ENCODE measurements around the gene ZNF536. TPM values are rescaled to one million over a fixed set of nuclear protein-coding genes. Genes with fewer than 3 reads are reported as not detected.

Gene ZNF536
- total and polyA plus RNA-seq, 7 donors, result under 0.01 to 8.9 (median 3.8) TPM

DNA sequence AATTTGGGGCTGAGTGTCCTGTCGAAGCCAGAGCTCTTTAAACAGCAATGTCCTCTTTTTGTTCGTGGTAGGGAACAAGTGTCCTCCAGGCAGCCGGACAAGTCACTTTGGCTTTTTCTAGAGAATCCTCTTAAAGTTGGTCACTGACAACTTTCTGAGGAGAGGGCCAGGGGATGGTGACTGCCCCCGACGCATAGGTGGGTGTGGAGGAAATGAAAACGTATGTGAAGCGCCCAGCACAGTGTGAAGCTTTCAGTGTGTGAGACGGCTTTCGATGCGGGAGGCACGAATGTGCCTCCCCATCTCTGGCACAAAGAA is 45.8 kb upstream of the ZNF536 start:
- TF ChIP-seq POLR2A (IDR thresholded peaks at IDR 0.05) (no peak), EP300 (IDR thresholded peaks at IDR 0.05) (no peak), POLR2AphosphoS5 (IDR thresholded peaks at IDR 0.05) (no peak)
- TF ChIP-seq, protein P1, sequence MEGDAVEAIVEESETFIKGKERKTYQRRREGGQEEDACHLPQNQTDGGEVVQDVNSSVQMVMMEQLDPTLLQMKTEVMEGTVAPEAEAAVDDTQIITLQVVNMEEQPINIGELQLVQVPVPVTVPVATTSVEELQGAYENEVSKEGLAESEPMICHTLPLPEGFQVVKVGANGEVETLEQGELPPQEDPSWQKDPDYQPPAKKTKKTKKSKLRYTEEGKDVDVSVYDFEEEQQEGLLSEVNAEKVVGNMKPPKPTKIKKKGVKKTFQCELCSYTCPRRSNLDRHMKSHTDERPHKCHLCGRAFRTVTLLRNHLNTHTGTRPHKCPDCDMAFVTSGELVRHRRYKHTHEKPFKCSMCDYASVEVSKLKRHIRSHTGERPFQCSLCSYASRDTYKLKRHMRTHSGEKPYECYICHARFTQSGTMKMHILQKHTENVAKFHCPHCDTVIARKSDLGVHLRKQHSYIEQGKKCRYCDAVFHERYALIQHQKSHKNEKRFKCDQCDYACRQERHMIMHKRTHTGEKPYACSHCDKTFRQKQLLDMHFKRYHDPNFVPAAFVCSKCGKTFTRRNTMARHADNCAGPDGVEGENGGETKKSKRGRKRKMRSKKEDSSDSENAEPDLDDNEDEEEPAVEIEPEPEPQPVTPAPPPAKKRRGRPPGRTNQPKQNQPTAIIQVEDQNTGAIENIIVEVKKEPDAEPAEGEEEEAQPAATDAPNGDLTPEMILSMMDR (IDR thresholded peaks at IDR 0.05), result no peak
- H3K27ac ChIP-seq, result no peak overlapping the region
- intact Hi-C loops (cut with DNase I), result no loop called here
- H3K4me1 ChIP-seq, result no peaks in the 10 kb centered on the region
- no peaks in the 10 kb centered on the region for H3K9me3 ChIP-seq
- H3K36me3 ChIP-seq, result no peaks in the 10 kb centered on the region
- WGBS, 2 donors, result 78 to 82% methylated on average over 11 of the region's 11 CpGs
- DNase-seq, result no peak
- no peak overlapping the region for H3K4me3 ChIP-seq
- no peaks in the 10 kb centered on the region for H3K27me3 ChIP-seq

DNA sequence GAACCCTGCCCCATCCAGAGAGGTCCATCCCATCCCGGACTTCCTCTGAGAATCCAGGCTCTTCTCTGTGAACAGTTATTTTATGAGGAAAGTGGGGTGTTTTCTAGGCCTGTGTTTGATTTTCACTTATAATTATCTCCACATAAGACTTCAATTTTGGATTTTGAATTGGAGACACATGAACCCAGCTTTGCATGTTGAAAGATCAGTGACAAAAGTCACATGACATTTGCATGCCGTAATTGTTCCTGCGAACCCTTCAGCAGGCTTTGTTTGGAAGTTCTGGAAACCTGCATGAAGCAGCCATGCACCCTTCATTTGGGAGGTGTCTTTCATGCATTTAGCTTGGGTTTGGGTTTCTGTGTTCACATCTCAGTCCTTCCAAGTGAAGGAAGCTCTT is 44.9 kb upstream of the ZNF536 start:
- WGBS, 2 donors, result 89 to 94% methylated on average over 3 of the region's 3 CpGs
- H3K4me3 ChIP-seq, result no peak overlapping the region
- H3K36me3 ChIP-seq, result no peaks in the 10 kb centered on the region
- intact Hi-C loops (cut with DNase I), result no loop called here
- no peaks in the 10 kb centered on the region for H3K4me1 ChIP-seq
- no peaks in the 10 kb centered on the region for H3K9me3 ChIP-seq
- TF ChIP-seq POLR2A (IDR thresholded peaks at IDR 0.05), result no peak
- no peak for TF ChIP-seq EP300 (IDR thresholded peaks at IDR 0.05)
- TF ChIP-seq POLR2AphosphoS5 (IDR thresholded peaks at IDR 0.05), result no peak
- TF ChIP-seq, protein P1 (IDR thresholded peaks at IDR 0.05), result no peak
- H3K27me3 ChIP-seq, result no peaks in the 10 kb centered on the region
- DNase-seq, result no peak
- no peak overlapping the region for H3K27ac ChIP-seq

DNA sequence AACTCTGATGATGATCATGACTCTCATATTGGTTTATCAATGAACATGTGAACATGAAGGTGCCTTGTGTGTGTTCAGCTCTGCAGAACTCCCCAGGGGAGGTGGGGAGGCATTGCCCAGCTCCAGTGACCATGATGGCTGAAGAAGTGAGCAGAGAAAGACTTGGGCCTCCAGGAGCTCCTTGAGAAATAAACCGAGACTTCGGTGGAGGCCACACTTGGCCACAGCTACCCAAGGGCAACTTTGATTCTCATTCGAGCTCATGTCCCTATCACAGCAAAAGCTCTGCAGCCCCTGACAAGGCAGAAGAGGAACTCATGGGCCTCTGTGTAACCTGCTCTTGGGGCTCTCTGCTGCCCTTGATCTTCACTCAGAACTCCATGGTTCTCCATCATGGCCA is 44.1 kb upstream of the ZNF536 start:
- Histone ChIP-seq H3K27ac (no peak overlapping the region), H3K9me3 (no peaks in the 10 kb centered on the region), H3K4me1 (no peaks in the 10 kb centered on the region), H3K4me3 (no peak overlapping the region), H3K27me3 (no peaks in the 10 kb centered on the region), H3K36me3 (no peaks in the 10 kb centered on the region)
- TF ChIP-seq, protein P1 (IDR thresholded peaks at IDR 0.05), result no peak
- TF ChIP-seq POLR2AphosphoS5 (IDR thresholded peaks at IDR 0.05) (no peak), POLR2A (IDR thresholded peaks at IDR 0.05) (no peak), EP300 (IDR thresholded peaks at IDR 0.05) (no peak)
- intact Hi-C loops (cut with DNase I), result no loop called here
- DNase-seq, result no peak
- 91 to 96% methylated on average over 3 of the region's 3 CpGs for WGBS, 2 donors

DNA sequence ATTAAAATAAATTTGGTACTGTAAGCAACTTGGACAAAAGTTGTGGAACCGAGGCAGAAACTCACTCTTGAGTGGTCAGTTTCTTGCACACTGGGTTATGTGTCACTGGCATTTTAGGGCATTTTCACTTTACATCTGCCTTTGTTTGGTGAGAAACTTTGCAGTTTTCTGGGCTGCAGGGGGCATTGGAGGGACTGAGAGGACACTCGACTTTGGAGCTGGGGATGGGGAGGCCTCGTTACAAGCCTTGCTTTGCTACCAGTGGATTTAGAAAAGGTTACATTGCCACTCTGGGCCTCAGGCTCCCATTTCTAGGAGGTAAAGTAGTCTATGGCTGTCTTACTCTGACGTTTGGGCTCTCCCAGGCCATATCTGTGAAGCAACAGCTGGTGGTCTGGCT is 41.9 kb upstream of the ZNF536 start:
- intact Hi-C loops (cut with DNase I), result no loop called here
- Histone ChIP-seq H3K36me3 (no peaks in the 10 kb centered on the region), H3K27me3 (no peaks in the 10 kb centered on the region), H3K4me3 (no peak overlapping the region), H3K4me1 (no peaks in the 10 kb centered on the region), H3K27ac (no peak overlapping the region), H3K9me3 (no peaks in the 10 kb centered on the region)
- TF ChIP-seq POLR2A (IDR thresholded peaks at IDR 0.05), result no peak
- TF ChIP-seq, protein P1 (IDR thresholded peaks at IDR 0.05), result no peak
- 51 to 63% methylated on average over 4 of the region's 4 CpGs for WGBS, 2 donors
- DNase-seq, result no peak

DNA sequence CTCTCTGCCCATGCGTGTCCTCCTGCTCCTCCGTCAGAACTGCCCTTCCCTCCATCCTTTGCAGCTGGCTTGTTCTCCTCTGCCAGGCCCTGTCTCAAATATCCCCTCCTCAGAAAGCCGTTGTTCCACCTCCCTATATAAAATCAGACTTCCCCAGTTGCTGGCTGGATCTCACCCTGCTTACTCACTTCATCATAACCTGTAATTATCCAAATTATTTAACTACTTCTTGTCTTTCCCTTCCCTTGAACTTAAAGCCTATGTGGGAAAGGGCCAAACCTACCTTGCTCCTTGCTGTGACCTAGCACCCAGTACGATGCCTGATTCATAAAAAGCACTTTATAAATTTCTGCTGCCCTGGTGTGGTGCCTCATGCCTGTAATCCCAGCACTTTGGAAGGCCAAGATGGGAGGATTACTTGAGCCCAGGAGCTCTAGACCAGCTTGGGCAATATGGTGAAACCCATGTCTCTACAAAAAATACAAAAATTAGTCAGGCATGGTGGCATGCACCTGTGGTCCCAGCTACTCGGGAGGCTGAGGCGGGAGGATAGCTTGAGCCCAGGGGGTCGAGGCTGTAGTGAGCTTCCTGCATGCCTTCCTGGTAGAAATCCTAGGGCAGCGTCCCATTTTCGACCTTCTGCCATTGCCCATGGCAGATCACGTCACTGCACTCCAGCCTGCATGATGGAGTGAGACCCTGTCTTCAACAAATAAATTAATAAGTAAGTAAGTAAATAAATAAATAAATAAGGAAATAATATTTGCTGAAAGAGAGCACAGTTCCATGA is 39.5 kb upstream of the ZNF536 start:
- H3K36me3 ChIP-seq, result no peaks in the 10 kb centered on the region
- no peaks in the 10 kb centered on the region for H3K4me1 ChIP-seq
- H3K27me3 ChIP-seq, result no peaks in the 10 kb centered on the region
- H3K27ac ChIP-seq, result no peak overlapping the region
- no peak for DNase-seq
- no peak overlapping the region for H3K4me3 ChIP-seq
- TF ChIP-seq POLR2AphosphoS5 (IDR thresholded peaks at IDR 0.05), result no peak
- no peak for TF ChIP-seq POLR2A (IDR thresholded peaks at IDR 0.05)
- TF ChIP-seq EP300 (IDR thresholded peaks at IDR 0.05), result no peak
- TF ChIP-seq, protein P1 (IDR thresholded peaks at IDR 0.05), result no peak
- H3K9me3 ChIP-seq, result no peaks in the 10 kb centered on the region
- 80 to 84% methylated on average over 10 of the region's 10 CpGs for WGBS, 2 donors
- intact Hi-C loops (cut with DNase I), result no loop called here

Measured in sigmoid colon (tissue), 7 donors.